Esophagus squamous epithelium (tissue), 5 donors: Measurements from ENCODE around the gene ANKZF1. TPM values are rescaled to one million over a fixed set of nuclear protein-coding genes. Genes with fewer than 3 reads are reported as not detected.
A peak's percentile ranks its signal among the peaks of the same experiment; 100 is the strongest.

Experiments
- DNase-seq: peaks from one replicate; lab custom pipeline; 2025; lab: John Stamatoyannopoulos, UW
- H3K27ac ChIP-seq, 4 donors: fragments of 200-600 bp; sonication (generic); one replicate each; pipeline ENCODE4 v1.5.1; 2016 to 2019; ENCODE audit warnings: mild to moderate bottlenecking in 1 of 4
- H3K27me3 ChIP-seq, 4 donors: fragments of 200-600 bp; sonication (generic); 1 replicate in 3 of 4; 2 replicates in 1 of 4; pipeline versions ENCODE4 v1.5.1 to v1.6.0; 2017 to 2021; ENCODE audit warnings: antibody characterized with exemption in 1 of 4
- H3K36me3 ChIP-seq, 3 donors: fragments of 200-600 bp; sonication (generic); one replicate each; pipeline ENCODE4 v1.5.1; 2016 to 2019
- H3K4me1 ChIP-seq, 3 donors: fragments of 200-600 bp; sonication (generic); one replicate each; pipeline ENCODE4 v1.5.1; 2017 to 2019
- H3K4me3 ChIP-seq, 4 donors: fragments of 200-600 bp; sonication (generic); 1 replicate in 3 of 4; 2 replicates in 1 of 4; pipeline ENCODE4 v1.5.1; 2016 to 2019; ENCODE audit warnings: mild to moderate bottlenecking in 2 of 4, moderate library complexity in 1 of 4
- H3K9me3 ChIP-seq, 3 donors: fragments of 200-600 bp; sonication (generic); one replicate each; pipeline ENCODE4 v1.5.1; 2016 to 2019
- POLR2A ChIP-seq, 4 donors: fragments of 450-650 bp; IDR thresholded peaks; one replicate each; pipeline ENCODE4 v1.6.1; 2017; ENCODE audit warnings: antibody characterized with exemption in 4 of 4, mild to moderate bottlenecking in 4 of 4, moderate library complexity in 3 of 4
- WGBS, 2 donors: methylation state at CpG; one replicate each; pipeline ENCODE4 v1.1.5; 2018; 5-methylcytosine and 5-hydroxymethylcytosine counted together
- intact Hi-C: fragments of 100-400 bp; cut with DNase I; formaldehyde crosslinking; loops from one replicate; pipeline ENCODE4 v1.15.0; 2022
- total RNA-seq, 4 donors: library from RNA; depleted of rRNA; stranded (reverse); fragments of >200 nt; gene quantifications; one replicate each; pipeline ENCODE4 v1.1.0, GENCODE V29; 2016
- TF ChIP-seq, protein P1 (sequence below), 6 experiments: fragments of 450-650 bp in 4 of 6; fragments of 200-600 bp in 2 of 6; sonication (generic) in 2 of 6; IDR thresholded peaks; one replicate each; pipeline ENCODE4 v1.5.1; 2016 to 2019; ENCODE audit warnings: antibody characterized with exemption in 6 of 6, mild to moderate bottlenecking in 4 of 6, moderate library complexity in 4 of 6
- donor health status: DM: yes; HTN: yes; CAD: no.

ANKZF1 gene
- total RNA-seq, 4 donors from 2014 or later, result 10.2 to 54.9 (median 27.6) TPM

DNA sequence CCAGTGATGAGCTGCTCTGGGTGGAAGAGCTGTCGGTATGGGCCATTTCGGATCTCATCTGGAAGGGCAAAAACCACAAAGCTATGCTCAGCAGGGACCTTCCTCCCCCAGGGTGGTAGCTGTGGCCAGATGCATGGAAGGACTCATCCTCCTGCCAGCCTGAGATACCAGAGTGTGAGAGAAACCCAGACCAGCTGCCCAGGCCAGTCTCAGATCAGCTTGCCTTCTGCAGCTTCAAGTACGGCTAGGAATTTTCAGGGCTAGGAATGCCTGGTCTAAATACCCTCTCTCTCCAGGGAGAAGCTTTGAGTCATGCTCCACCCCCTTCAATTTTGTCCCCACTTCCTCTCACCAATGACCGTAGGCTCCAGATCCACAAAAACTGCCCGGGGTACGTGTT lies 22.1 kb downstream of the ANKZF1 start:
- peak overlapping the region; percentile 93 to 96 (median 95) for H3K27ac ChIP-seq
- no peak for DNase-seq
- no peaks in the 10 kb centered on the region for H3K9me3 ChIP-seq
- peaks cover 51 to 93% (median 68%) of the 10 kb centered on the region in 3 donors for H3K4me1 ChIP-seq
- no peaks in the 10 kb centered on the region for H3K27me3 ChIP-seq
- no peak for TF ChIP-seq POLR2A (IDR thresholded peaks at IDR 0.05)
- TF ChIP-seq, protein P1, sequence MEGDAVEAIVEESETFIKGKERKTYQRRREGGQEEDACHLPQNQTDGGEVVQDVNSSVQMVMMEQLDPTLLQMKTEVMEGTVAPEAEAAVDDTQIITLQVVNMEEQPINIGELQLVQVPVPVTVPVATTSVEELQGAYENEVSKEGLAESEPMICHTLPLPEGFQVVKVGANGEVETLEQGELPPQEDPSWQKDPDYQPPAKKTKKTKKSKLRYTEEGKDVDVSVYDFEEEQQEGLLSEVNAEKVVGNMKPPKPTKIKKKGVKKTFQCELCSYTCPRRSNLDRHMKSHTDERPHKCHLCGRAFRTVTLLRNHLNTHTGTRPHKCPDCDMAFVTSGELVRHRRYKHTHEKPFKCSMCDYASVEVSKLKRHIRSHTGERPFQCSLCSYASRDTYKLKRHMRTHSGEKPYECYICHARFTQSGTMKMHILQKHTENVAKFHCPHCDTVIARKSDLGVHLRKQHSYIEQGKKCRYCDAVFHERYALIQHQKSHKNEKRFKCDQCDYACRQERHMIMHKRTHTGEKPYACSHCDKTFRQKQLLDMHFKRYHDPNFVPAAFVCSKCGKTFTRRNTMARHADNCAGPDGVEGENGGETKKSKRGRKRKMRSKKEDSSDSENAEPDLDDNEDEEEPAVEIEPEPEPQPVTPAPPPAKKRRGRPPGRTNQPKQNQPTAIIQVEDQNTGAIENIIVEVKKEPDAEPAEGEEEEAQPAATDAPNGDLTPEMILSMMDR (IDR thresholded peaks at IDR 0.05), result no peak
- peaks cover 8 to 42% (median 11%) of the 10 kb centered on the region in 3 donors for H3K36me3 ChIP-seq
- intact Hi-C loops, result no loop called here
- WGBS, 2 donors, result 75% methylated on average over 4 to 6 of the region's 6 CpGs
- peak overlapping the region in 3 of 4 donors; percentile 69 to 83 (median 78) for H3K4me3 ChIP-seq

DNA sequence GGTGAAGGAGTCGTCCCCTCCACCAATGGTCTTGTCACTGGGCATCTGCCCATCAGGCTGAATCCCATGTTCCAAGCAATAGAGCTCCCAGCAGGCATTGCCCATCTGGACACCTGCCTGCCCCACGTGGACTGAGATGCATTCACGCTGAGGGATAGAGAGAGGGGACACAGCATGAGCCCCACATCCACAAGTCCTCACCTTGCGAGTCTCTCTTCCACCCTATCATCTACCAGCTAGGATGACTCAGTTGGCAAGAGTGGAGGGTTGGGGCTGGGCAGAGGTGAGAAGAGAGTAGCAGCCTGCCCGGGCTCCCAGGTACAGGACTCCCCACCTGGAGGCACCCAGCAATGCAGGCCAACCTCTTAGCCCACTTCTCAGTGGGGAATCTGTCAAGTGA lies 22.5 kb downstream of the ANKZF1 start:
- TF ChIP-seq, protein P1 (IDR thresholded peaks at IDR 0.05), result no peak
- peak in 1 of 4 donors; percentile 23 for TF ChIP-seq POLR2A (IDR thresholded peaks at IDR 0.05)
- H3K4me1 ChIP-seq, result peaks cover 51 to 88% (median 63%) of the 10 kb centered on the region in 3 donors
- H3K36me3 ChIP-seq, result peaks cover 8 to 37% (median 11%) of the 10 kb centered on the region in 3 donors
- peak overlapping the region; percentile 93 to 96 (median 95) for H3K27ac ChIP-seq
- intact Hi-C loops, result no loop called here
- no peaks in the 10 kb centered on the region for H3K9me3 ChIP-seq
- no peak for DNase-seq
- H3K4me3 ChIP-seq, result peak overlapping the region; percentile 65 to 83 (median 74)
- H3K27me3 ChIP-seq, result no peaks in the 10 kb centered on the region
- 49 to 50% methylated on average over 3 to 5 of the region's 5 CpGs for WGBS, 2 donors

DNA sequence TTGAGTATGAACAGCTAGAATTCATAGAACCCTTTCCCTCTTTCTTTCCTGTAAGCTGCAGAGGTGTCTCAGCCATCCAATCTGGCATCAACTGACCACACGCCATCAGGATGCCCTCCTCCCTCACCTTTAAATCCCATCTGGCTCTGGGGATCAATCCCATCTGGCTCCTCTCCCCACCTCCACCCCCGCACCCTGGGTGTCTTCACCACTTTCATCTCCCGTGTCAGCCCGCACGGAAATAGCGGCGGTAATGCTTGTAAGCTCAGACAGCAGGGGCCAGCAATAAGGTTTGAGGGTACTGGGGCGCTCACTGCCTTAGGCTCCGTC lies 22.9 kb downstream of the ANKZF1 start:
- Histone ChIP-seq H3K9me3 (no peaks in the 10 kb centered on the region), H3K36me3 (peaks cover 8 to 33% (median 11%) of the 10 kb centered on the region in 3 donors), H3K27ac (peak overlapping the region; percentile 93 to 96 (median 95)), H3K27me3 (no peaks in the 10 kb centered on the region), H3K4me3 (peak overlapping the region; percentile 65 to 83 (median 74)), H3K4me1 (peaks cover 51 to 84% (median 59%) of the 10 kb centered on the region in 3 donors)
- TF ChIP-seq POLR2A (IDR thresholded peaks at IDR 0.05), result no peak
- TF ChIP-seq, protein P1 (IDR thresholded peaks at IDR 0.05), result no peak
- intact Hi-C loops, result no loop called here
- 21 to 27% methylated on average over 2 of the region's 9 CpGs for WGBS, 2 donors
- no peak for DNase-seq

DNA sequence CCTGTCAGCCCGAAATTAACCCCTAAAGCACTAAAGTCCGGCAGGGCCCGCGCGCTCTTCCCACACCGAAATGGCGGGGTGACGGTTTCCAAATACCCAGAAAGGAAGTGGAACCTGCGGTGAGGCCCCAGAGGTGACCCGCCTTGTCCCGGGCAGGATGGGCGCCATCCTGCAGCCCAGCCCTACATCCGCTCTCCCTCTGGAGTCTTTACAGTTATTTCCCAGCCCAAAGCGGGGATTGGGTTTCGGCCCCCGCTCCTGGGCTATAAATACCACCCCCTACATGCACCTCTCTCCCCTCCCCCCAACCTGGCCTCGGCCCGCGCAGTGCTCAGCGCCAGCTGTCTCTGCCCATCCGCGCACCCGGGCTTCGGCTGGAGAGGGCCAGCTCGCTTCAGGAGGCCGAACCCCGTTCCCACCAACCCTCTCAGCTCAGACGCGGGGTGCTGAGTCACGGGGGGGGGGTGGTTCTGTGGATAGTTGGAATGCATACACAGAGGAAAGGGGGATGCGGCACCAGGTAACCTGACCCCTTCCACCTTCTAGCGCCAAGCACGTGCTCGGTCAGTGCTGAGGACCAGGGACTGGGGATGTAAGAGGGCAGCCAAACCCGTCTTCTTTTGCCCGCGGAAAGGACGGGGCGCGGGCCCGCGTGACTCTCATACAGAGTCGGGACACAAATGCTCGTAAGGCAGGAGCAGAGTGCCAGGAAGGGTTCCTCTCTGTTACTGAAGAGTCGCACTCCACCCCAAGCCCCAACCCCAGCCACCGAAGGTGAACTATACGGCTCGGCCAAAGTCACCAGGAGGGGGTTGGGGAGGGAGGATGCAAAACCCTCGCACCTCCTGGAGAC lies 23.5 kb downstream of the ANKZF1 start, which contains the start of gene TUBA4B:
TUBA4B (plus strand) TSS at position 344 of the 853 bp plus-strand sequence; CDS start at position 509, 165 bp downstream.
- DNase-seq, result no peak
- WGBS, 2 donors, result 1 to 8% methylated on average over 4 to 28 of the region's 49 CpGs
- H3K27me3 ChIP-seq, result peaks cover 0 to 2% (median 0%) of the 10 kb centered on the region in 4 donors
- H3K36me3 ChIP-seq, result peaks cover 6 to 27% (median 8%) of the 10 kb centered on the region in 3 donors
- TF ChIP-seq POLR2A (IDR thresholded peaks at IDR 0.05), result no peak
- TF ChIP-seq, protein P1 (IDR thresholded peaks at IDR 0.05), result no peak
- H3K27ac ChIP-seq, result peak within 1 kb of the TSS; percentile 93 to 96 (median 95)
- peaks cover 50 to 78% (median 58%) of the 10 kb centered on the region in 3 donors for H3K4me1 ChIP-seq
- H3K4me3 ChIP-seq, result peak within 1 kb of the TSS; percentile 65 to 83 (median 74)
- intact Hi-C loops, result no loop called here
- no peaks in the 10 kb centered on the region for H3K9me3 ChIP-seq
